Amniotic stem cell (primary cell): Measurements from ENCODE around the gene NISCH.

ENCODE experiments used
- DNase-seq: peaks from one replicate; lab custom pipeline; 2025; lab: John Stamatoyannopoulos, UW

Gene NISCH

DNA sequence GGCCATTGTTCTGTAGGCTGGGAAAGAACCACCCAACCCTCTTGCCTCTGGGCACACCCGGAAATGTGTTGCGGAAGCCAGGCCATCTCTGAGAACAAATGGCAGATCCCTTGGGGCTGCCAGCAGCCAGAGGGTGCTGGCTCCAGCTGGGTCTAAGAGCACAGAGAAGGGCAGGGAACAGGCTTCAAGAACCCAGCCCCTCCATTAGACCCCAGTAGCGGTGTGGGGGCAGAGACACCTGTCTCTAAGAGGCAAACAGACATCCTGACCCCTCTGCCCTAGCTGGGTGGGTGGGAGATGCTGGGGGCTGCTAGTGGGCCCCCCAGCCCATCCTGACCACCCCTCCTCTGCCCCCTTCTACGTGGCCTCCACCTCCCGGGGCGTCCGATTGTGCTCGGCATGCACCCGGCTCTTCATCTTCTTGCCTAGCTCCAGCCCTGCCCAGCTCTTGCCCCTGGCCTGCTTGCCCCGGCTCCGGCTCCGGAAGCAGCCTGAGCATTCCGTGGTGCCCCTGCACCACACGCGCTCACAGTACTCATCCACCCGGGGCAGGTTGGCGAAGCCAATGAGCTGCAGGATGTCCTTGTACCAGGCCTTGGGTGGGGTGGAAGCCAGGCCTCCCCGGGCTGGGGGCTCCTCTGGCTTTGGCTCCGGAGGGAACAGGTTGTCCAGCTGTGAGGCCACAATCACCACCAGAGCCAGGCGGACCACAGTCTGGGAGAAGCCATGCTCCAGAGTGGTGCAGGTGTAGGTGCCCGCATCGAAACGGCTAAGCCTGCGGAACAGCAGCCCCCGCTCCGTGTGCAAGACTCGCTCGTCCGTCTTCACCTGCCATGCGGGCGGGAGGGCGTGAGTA, 19.9 kb upstream of the NISCH start:
- DNase-seq, result no peak

DNA sequence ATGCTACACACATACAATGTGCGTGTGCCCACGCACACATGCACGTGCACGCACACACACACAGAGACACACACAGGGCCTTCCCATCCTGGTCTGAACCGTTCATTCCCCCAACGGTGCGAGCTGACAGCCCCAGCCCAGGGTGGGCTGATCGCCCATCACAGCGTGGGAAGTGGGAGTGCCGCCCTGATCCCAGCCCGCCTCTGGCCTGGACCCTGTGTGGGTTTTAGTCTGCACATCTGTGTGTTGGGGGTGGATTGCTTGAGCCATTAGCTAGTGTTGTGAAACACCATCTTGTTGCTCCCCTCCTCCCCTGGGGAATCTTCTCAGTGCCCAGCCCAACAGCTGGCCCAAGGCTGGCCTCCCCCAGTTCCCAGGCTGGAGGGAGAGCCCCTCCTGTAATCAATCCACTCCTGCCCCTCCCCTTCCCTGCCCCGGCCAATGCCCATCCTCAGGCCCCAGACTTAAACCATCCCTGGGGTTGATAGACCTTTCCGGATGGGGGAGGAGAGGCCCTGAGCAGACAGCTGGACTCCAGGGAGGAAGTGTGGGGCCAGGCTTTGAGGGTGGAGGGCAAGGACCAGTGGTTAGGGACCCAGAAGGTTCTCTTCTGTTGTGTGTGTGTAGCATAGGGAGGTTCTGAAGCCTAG, 18.8 kb upstream of the NISCH start:
- no peak for DNase-seq

DNA sequence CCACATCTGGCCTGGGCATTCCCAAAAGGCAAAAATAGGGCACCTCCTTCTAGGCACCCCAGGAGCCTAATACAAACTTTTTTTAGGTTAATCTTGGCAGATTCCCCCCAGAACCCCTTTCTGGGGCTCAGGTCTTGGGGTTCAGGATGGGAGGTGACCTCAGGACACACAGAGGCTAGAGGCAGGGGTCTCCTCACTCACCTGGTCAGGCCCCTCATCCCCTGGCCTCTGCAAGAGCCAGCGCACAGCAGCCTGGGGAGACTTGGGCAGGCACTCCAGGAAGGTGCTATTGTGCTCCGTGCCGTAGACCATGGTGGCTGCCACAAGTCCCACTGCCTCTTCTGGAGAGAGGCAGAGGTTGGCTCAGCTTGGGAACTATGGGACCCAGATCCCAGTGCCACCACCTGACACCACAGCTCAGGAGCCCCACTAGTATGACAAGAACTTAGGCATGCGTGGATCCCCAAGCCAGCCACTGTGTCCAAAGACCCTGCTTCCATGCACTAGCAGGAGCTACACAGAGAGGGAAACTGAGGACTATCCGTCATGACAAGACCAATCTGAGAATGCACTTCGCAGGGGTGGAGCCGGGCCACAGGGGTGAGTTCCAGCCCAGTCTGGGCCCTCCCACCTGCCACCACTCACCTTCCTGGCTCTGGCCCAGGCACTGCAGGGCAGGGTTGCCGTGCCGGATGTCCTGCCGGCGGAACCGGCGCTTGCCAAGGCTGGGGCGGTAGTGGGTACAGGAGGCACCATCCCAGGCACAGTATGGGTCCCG, 17.9 kb upstream of the NISCH start:
- DNase-seq, result no peak

DNA sequence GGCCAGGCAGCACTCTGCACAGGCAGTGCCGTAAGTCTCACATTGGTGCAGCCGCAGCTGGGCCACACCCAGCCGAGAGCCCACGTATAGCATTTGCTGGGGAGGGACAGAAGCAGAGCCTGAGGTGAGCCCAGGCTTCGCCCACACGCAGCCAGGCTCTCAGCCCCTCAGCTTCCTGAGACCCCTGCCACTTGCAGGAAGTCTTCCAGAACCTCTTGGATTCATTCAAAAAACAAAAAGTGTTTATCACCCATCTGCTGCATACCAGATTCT, 17.4 kb upstream of the NISCH start:
- DNase-seq, result no peak

DNA sequence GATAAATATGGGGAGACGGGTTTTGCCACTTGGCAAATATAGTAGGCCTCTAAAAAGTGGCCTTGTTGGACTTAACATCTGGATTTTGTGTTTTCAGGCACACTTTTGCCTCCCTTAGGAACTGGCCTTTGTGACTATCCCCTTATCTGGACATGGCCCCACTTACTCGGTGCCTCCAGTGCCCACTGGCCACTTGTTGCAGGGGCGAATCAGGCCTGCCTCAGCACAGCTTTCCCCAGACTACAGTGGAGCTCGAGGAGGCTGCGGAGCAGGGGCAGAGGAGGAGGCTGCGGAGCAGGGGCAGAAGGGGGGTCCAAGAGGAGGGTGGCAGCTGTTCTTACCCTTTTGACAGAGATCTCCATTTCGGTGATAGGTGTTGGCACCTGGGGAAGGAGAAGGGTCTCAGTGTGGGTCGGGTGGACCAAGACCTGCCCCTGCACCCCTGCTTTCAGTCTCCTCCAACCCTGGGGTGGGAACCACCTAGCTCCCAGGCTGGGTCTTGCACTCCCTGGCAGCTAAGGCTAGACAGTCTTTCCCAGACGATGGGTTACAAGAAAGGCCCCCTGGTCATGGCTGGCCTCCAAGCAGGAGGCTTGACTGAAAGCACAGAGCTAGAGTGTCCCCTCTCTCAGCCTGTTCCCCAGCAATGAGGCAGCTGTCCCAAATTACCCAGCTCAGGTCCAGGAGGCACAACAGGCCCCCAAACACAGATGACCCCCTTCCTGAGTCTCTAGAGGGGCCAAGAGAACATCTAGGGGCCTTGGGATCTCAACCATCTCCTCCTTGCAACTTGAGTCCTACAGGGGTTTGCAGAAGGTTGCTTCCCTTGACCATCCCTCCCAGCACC, 16.6 kb upstream of the NISCH start:
- DNase-seq, result no peak

DNA sequence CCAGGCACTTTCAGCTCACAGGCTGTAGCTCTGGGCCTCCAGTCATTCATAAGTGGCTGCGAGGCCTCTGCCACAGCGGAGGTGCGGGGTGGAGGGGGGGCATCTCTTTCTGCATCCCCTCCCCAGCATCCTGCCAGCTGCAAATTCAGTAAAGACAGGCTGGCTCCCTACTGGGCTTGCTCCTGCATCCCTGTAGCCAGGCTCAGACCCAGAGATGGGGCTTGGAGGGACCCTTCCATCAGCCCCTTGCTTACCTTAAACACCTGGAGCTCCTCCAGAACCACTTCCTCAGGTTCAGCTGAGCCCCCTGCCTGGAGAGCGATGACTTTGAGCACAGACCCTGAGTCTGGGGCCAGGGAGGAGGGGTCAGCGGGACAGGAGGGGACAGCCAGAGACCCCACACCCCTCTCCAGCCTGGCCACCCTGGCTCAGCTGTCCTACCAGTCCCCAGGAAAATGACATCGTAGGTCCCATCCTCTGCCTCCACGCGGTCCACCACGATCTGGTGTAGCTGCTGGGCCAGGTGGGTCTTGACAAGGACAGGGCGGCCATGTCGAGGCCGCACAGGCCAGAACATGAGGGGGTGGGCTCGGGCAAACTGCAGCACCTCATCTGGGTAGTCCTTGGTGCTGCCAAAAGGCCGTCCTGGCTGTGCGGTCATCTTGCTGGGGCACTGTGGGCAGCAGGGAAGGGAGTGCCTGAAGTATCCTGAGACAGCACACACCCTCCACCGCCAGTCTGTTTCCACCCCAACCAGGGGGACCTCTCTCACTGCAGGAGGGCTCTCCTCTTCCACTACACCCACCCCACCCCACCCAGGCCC, 15.8 kb upstream of the NISCH start:
- no peak for DNase-seq

DNA sequence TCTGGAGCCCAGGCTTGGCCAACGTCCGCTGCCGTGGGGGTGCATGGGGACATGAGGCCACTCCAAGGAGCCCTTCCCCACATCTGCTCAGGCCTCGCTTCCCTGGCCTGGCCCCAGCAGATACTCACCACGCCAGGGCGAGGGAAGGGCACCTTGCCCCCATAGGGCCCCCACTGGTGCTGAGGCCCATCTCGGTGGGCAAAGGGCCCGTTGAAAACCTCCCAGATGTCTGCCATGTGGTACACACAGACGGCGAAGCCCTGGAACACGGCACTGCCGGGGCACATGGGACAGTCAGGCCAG, 15.2 kb upstream of the NISCH start:
- no peak for DNase-seq

DNA sequence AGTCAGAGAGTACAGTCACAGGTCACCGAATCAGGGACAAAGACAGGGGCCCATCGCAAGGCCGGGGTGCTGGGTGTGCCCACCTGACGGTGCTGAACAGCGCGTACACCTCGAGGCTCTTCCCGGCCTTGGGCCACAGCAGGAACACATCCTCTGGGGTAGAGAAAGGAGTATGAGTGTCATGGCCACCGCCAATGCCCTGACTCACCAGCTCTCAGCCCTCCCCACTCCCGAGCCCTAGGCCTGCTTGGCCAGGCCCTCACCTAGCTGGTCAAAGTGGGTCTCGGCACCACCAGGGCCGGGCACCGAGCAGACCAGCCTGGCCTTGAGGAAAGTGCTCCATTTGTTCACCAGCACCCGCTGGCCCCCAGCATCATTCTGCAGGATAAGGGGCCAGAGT, 14.7 kb upstream of the NISCH start:
- no peak for DNase-seq

DNA sequence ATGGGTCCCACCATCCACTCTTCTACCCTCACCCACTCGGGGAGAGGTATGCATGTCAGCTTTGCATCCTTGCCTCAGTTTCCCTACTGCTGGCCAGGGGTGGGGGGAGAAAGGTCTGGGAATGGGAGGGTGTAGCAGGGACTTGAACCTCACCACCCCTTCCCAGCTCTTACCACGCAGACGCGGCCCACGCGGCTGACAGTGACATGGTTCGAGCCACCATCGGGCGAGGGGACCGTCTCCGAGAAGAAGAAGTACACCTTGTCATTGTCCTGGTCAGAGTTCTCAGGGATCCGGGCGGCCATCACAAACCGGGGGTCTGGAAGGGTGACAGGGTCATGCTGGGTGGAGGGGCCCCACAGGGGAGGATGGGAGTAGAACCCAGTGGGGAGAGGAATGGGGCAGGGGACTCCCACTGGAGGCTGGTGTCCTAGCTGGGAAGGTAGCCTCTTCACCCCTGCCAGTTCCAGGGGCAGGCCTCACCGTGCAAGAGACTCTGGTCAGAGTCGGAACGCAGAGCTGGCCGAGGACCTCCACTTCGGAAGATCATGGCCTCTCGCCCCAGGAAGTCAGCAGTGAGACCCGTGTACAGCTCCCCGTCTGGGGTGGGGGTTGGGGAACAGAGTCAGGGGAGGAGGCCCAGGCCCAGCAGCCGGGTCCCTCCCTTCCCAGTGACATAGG, 14.2 kb upstream of the NISCH start:
- no peak for DNase-seq

DNA sequence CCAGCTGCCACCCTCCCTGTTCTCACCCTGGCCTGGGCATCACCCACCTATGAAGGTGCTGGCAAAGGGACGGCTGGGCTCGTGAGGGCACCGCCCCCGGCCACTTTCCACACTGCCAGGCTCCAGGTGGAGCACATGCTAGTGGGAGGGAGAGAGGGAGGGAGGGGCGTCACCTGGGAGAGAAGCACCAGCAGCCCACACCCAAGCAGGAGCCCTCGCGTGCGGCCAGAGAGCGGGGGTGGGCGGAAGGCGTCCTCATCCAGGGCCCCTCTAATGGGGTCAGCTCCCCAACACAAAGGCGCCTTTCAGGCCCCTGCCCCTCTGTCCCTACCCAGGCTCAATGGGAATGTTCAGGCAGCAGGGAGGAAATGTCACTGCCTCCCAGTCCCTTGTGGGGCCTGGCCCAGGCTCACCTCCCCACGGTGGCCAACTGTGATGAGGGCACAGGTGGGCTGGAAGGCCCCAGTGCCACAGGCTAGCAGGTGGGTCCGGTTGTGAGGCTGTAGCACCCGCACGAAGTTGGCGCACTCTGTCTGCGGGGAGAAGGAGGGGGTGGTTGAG, 13.6 kb upstream of the NISCH start:
- no peak for DNase-seq

DNA sequence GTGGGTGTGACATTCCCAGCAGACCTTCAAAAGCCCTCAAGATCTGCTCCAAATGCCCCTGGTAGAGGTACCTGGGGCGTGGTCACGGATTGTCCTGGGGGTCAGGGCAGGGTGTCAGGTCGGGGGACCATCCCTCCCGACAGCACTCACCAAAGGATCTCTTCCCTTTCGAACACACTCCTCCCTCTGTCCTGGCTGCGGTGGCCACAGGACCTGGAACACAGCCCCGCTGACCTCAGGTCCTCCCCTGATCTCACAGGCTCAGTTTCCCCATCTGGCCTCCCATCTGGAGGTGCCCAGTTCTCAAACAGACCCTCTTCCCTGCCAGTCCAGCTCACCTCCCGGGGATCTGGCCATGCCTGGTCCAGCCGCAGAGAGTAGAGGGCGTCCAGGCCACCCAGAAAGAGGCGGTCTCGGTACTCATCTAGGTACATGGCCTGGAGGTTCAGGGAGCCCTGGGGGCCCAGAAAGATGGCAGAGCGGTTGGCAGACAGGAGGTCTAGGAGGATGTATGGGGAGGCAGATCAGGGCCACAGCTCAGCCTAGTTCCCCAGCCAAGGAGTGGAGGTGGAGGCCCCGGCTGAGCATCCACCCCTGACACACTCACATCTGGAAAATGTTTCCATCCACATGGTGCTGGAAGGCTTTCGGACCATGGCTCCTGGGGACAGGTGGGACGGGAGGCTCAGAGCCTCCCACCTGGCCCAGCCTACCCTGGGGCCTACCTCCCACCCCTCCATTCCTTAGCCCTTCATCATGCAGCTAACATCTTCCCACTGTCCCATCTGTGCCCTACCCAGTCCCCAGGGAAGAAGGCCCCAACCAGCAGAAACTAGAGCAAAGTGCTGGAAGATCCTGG, 12.8 kb upstream of the NISCH start:
- no peak for DNase-seq

DNA sequence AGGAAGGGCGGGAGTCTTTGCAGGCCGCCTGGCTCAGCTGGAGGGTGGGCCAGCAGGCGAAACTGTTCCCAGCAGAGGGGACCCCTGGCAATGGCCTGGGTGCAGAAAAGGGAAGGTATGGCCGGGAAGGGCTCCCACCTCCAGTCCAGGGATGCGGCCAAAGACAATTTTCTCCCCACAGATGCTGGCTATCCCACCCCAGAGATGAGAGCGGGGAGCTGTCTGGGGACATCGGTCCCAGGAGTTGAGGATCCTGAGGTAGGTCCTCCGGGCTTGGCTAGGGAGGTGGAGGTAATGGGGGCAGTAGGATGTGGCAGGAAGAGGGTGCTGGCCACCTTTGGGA, 12.2 kb upstream of the NISCH start:
- DNase-seq, result no peak

DNA sequence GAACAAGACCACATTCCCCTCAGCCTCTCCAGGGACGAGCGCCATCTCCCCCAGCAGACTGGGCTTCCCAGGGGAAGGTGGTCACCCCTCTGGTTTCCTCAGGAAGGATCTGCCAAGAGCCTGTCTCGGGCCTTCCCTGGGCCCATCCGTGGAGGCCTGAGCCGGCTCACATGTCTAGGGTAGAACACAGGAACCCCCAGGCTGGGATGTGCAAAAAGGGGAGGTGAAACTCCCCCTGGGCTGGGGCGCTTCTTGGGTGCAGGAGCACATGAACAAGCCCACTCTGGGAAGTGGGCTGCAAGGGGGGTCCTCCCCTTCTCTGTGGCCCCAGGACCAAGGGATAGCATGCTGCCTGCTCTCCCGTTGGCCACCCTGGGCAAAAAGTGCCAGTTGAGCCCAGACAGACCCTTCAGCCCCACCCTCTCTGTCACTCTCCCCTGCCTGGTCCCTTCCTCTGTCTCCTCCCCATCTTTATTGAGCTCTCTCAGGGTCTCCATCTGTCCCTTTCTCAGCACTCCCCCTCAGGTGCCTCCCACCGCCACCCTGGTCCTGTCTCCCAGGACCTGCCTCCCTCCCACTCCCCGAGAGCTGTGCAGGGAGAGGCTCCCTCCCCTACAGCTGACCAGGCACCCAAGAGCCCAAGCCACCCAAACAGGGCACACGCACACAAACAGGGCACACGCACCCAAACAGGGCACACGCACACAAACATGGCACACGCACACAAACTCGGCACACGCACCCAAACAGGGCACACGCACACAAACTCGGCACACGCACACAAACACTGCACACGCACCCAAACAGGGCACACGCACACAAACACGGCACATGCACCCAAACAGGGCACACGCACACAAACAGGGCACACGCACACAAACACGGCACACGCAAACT, 11.4 kb upstream of the NISCH start:
- DNase-seq, result no peak

DNA sequence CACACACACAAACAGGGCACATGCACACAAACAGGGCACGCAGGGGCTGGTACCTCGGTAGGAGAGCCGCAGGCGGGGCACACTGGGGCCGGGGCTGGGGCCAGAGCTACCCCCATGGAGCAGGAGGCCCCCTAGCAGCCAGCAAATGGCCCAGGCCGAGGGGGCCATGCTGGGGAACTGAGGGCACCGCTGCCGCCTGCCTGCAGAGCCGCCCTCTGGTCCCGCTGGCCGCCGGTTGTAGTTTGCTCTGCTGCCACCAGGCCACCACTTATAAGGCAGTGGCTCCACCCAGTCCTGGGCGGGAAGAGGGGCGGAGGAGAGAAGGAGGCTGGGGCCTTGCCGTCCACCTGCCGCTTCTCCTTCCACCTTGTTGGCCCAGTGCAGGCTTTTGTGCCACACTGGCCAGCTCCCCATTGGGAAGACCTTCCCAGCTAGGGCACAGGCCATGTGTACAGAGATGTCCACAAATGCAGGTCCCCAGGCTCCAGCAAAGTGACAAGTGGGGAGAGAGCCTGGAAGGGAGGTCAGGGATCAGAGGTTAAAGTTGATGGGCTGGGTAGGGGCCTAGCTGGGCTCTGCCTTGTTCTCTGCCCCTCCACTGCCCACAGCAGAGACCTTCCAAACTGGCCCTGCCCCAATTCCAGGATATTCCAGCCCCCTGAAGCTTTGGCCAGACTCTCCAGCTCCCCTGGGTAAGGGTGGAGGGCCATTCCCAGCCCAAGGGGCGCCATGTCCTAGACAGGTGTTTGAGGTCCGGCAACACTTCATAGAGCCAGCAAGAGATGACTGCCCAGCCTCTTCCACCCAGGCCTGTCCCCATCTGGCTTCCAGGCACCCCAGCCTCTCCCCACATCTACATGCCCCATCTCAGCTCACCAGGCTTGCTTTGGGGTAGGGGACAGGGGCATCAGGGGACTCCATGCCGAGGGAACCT, 10.3 kb upstream of the NISCH start, which contains the start of gene SEMA3G:
Gene SEMA3G, minus strand, starts transcription at position 244 of the 934 bp plus-strand sequence. Its CDS starts 76 bp downstream, at position 168.
- no peak for DNase-seq

DNA sequence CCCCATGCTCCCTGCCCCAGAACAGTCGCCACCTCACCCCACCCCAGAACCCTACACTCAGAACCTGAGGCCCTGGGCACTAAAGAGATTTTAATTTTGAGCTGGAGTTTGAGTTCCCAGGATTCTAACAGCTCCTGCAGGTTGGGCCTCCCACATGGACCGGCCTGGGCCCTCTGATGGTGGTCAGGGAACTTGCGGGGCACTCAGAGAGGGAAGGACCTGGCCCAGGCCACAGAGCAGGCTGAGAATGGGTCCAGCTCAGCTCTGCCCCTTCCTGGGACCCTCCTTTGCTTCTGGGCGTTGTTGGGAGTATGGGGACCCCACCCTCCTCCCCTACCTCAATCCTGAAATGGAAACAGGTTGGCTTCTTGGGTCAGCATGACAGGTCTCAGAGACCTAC, 9.4 kb upstream of the NISCH start:
- no peak for DNase-seq

DNA sequence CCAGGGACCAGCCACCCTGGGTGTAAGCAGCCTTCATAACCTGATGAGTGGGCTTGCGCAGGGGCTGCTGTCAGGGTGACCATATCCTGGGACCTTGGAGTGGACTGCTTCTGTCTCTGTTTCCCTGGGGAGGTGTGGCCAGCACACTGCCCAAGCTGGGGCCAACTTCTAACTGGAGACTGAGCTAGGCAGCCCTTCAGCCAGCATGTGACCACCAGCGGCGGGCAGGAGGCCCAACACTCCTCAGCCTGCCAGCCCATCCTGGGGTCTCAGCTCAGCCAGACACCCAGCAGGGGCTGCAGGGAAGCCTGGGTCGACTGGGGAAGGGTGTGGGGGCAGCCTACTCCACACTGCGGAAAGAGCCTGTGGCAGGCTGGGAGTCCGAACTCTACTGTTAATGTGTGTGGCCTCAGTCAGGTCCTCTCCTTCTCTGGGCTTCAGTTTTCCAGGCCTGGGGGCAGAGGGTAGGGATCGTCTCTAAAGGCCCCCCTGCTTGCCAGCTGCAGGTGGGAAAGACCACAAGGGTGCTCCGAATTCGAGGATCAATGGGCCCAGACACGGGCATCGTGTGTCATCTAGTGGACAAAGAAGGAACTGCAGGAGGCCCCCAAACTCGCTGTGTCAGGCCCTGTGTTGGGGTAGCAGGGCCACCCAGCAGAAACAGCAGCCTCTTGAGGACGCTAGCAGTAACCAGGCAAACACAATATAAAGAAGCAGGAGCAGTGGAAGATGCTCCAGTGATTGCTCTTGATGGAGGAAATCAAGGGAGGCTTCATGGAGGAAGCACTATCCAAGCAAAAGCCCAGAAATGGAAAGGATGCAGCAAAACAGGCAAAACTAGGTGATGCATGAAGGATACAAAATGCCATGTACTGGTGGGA, 8.5 kb upstream of the NISCH start:
- no peak for DNase-seq
